Measurements from ENCODE around the gene NOTCH1.

Gene NOTCH1

GRCh38 chr9:136445799-136446198, 100.0 kb downstream of the NOTCH1 start:
- no peak overlapping the region for H3K27ac ChIP-seq
- no peak for TF ChIP-seq CTCF (conservative IDR thresholded peaks at IDR 0.05)
- no peak for TF ChIP-seq ZFX (IDR thresholded peaks at IDR 0.05)

All from C4-2B (cell line).